Placental epithelial cell (primary cell): ENCODE measurements around the gene ACAA1. TPM values are rescaled to one million over a fixed set of nuclear protein-coding genes. Genes with fewer than 3 reads are reported as not detected.

Experiments
- small RNA-seq: library from RNA; depleted of rRNA; stranded (forward); fragments of <200 nt; gene quantifications from one replicate; pipeline ENCODE3, GENCODE V24; 2012
- total RNA-seq: library from RNA; depleted of rRNA; stranded (reverse); fragments of >200 nt; gene quantifications from 2 replicates; pipeline ENCODE4 v1.2.3, GENCODE V29; 2012

Gene ACAA1
- 27.7 and 44.0 TPM in 2 replicates for total RNA-seq

GRCh38 chr3:38136777-38137614 is at the start of gene ACAA1:
Gene ACAA1, minus strand, starts transcription at chr3:38137127. Its CDS starts 92 bp downstream, at chr3:38137035.

GRCh38 chr3:38164952-38165721 is 28.2 kb upstream of the ACAA1 start, which contains the start of gene OXSR1:
Gene OXSR1, plus strand, starts transcription at chr3:38165537. Its CDS starts 340 bp downstream, at chr3:38165877.

GRCh38 chr3:38138349-38139190 is 1.6 kb upstream of the ACAA1 start, which contains the start of gene MYD88:
Gene MYD88, plus strand, starts transcription at chr3:38138661. Its CDS starts 40 bp downstream, at chr3:38138701.

Small RNAs within 50 kb of the gene (small RNA-seq; reads per million reads assigned to genes)
- not detected for gene RF00019

Other genes starting within 250 kb of the ACAA1 start
- gene VILL, start 146.3 kb downstream of the ACAA1 start, total RNA-seq = 15.3 and 22.4 TPM in 2 replicates
- gene PLCD1, start 107.5 kb downstream of the ACAA1 start, total RNA-seq = 88.8 and 100 TPM in 2 replicates
- gene DLEC1, start 97.9 kb downstream of the ACAA1 start, total RNA-seq = 0.11 and 0.39 TPM in 2 replicates
- gene MYD88, start 1.5 kb upstream of the ACAA1 start, total RNA-seq = 20.8 and 23.2 TPM in 2 replicates
- 68.3 and 92.4 TPM in 2 replicates for gene OXSR1, start 28.4 kb upstream of the ACAA1 start, total RNA-seq
- 2.6 and 3.1 TPM in 2 replicates for gene SLC22A13, start 128.7 kb upstream of the ACAA1 start, total RNA-seq
- gene SLC22A14, start 145.2 kb upstream of the ACAA1 start, total RNA-seq = 1.3 and 1.6 TPM in 2 replicates
- gene XYLB, start 209.7 kb upstream of the ACAA1 start, total RNA-seq = 2.4 TPM in 2 replicates